Naive thymus-derived CD4-positive, alpha-beta T cell (primary cell): ENCODE measurements around the gene EXOG. TPM values are rescaled to one million over a fixed set of nuclear protein-coding genes. Genes with fewer than 3 reads are reported as not detected.
"Not testable (repeated sequence)": the region's sequence is repeated elsewhere in the genome, so short reads cannot be mapped to it uniquely, and the experiment has no call there.

Experiments
- ATAC-seq: fragments of 150-1000 bp; cut with Tn5 transposase; 2 replicates; pipeline ENCODE4 v1.10.0; 2021; ENCODE audit warnings: mild to moderate bottlenecking, moderate library complexity
- CTCF ChIA-PET: fragments of 350-600 bp; sonication (Branson Sonifier 250); formaldehyde crosslinking; loops from one replicate; lab custom pipeline; 2021; ENCODE audit warnings: antibody characterized with exemption; lab: Charles Lee
- POLR2A ChIA-PET: fragments of 350-600 bp; sonication (Branson Sonifier 250); formaldehyde crosslinking; loops from one replicate; lab custom pipeline; 2021; ENCODE audit warnings: antibody characterized with exemption, inconsistent platforms; lab: Charles Lee
- DNase-seq, 9 donors: peaks; one replicate each; pipeline versions ENCODE4 v3.0.0 to v3.0.0-alpha.2; 2020 to 2022; ENCODE audit warnings: mixed read lengths in 1 of 9
- H3K27ac ChIP-seq: one replicate; pipeline ENCODE4 v1.7.0; 2013; ENCODE audit warnings: mild to moderate bottlenecking, low read depth, low read length, moderate library complexity
- H3K27me3 ChIP-seq, 2 donors: one replicate each; pipeline ENCODE4 v1.7.0; 2013; ENCODE audit warnings: low read length in 2 of 2, mild to moderate bottlenecking in 2 of 2, moderate library complexity in 2 of 2; ENCODE audit not compliant: control insufficient read depth in 2 of 2, insufficient read depth in 2 of 2
- H3K36me3 ChIP-seq, 3 experiments: 1 replicate in 2 of 3; 2 replicates in 1 of 3; pipeline ENCODE4 v1.7.0; 2013; ENCODE audit warnings: low read length in 3 of 3, mild to moderate bottlenecking in 3 of 3, moderate library complexity in 1 of 3; ENCODE audit not compliant: insufficient read depth in 3 of 3, control insufficient read depth in 2 of 3
- H3K4me1 ChIP-seq, 2 donors: one replicate each; pipeline ENCODE4 v1.7.0; 2013; ENCODE audit warnings: low read length in 2 of 2, mild to moderate bottlenecking in 2 of 2, moderate library complexity in 1 of 2; ENCODE audit not compliant: control insufficient read depth in 2 of 2, insufficient read depth in 2 of 2
- H3K4me3 ChIP-seq: 2 replicates; pipeline ENCODE4 v1.7.0; 2013; ENCODE audit warnings: mild to moderate bottlenecking, low read length
- H3K9me3 ChIP-seq, 3 experiments: 1 replicate in 2 of 3; 2 replicates in 1 of 3; pipeline ENCODE4 v1.7.0; 2013; ENCODE audit warnings: low read length in 3 of 3; ENCODE audit not compliant: control insufficient read depth in 2 of 3
- H3K27ac Mint-ChIP-seq, 9 donors: one replicate each; pipeline ENCODE4 v1.8.0; 2020 to 2022; ENCODE audit warnings: mixed read lengths in 9 of 9, mild to moderate bottlenecking in 8 of 9, moderate library complexity in 5 of 9, inconsistent platforms in 2 of 9
- H3K27me3 Mint-ChIP-seq, 5 donors: one replicate each; pipeline ENCODE4 v1.8.0; 2021 to 2022; ENCODE audit warnings: mixed read lengths in 5 of 5, mild to moderate bottlenecking in 1 of 5
- H3K36me3 Mint-ChIP-seq, 5 donors: one replicate each; pipeline ENCODE4 v1.8.0; 2020 to 2022; ENCODE audit warnings: mixed read lengths in 5 of 5, mild to moderate bottlenecking in 3 of 5, inconsistent platforms in 1 of 5
- H3K4me1 Mint-ChIP-seq, 7 donors: one replicate each; pipeline ENCODE4 v1.8.0; 2020 to 2022; ENCODE audit warnings: mixed read lengths in 7 of 7, mild to moderate bottlenecking in 3 of 7, inconsistent platforms in 1 of 7
- H3K4me3 Mint-ChIP-seq, 10 donors: one replicate each; pipeline ENCODE4 v1.8.0; 2020 to 2022; ENCODE audit warnings: mild to moderate bottlenecking in 10 of 10, mixed read lengths in 10 of 10, moderate library complexity in 6 of 10, inconsistent platforms in 2 of 10
- H3K9me3 Mint-ChIP-seq, 11 donors: one replicate each; pipeline ENCODE4 v1.8.0; 2020 to 2022; ENCODE audit warnings: mixed read lengths in 11 of 11, mild to moderate bottlenecking in 4 of 11, inconsistent platforms in 1 of 11, moderate library complexity in 1 of 11
- intact Hi-C, 2 donors: fragments of 100-400 bp; cut with micrococcal nuclease; formaldehyde crosslinking; loops; one replicate each; pipeline ENCODE4 v1.15.1; 2023
- polyA plus RNA-seq, 2 donors: library from polyadenylated mRNA; unstranded; fragments of 300-500 nt; fragmentation: Illumina TruSeq; gene quantifications; one replicate each; pipeline ENCODE4 v1.2.3, GENCODE V29; 2021
- total RNA-seq, 6 experiments: library from RNA in 5 of 6; stranded (reverse) in 5 of 6; gene quantifications; 1 replicate in 5 of 6; 2 replicates in 1 of 6; pipeline ENCODE4 v1.2.3 and lab custom pipeline; 2021 to 2026

Gene EXOG
- total and polyA plus RNA-seq, 7 experiments from 2014 or later, result 6.1 to 31.0 (median 20.7) TPM

DNA sequence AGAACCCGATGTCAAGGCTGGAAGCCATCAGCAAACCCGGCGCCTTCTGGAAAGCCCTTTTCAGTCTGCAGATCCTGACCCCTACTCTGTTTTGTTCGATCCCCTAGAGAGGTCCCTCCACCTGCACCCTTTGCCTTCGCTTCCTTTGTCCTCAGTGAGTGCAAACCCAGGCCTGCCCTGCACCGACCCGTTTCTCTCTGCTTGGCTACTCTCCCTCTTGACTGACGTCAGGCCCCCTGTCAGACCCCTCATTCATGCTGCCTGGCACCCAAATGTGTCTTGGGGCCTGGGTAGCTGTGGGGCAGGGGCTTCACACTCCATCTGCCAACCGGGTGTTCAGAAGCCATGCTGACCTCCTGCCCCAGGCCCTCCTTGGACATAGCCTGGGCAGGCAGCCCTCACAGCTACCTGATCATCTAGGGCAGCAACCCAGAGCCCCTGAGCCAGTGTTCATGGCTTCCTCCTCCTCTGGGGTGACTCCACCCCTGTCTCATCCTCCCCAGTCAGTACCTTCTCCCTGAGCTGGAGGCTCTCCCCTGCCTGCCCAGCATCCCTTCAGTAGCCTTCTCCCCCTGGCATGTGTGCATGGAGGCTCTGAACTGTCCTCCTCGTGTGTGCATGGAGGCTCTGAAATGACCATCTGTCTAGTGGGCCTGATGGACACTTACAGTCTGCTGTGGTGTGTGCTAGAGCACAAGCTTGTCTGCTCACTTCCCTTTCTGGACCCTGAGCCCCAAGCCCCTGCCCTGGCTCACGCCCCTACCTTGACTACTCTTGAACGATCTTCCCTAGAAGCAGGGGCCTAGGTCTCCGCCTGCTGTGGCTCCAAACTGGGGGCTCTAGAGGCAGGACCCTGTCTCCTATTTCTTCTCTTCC lies 69.4 kb downstream of the EXOG start:
- no peak for DNase-seq

DNA sequence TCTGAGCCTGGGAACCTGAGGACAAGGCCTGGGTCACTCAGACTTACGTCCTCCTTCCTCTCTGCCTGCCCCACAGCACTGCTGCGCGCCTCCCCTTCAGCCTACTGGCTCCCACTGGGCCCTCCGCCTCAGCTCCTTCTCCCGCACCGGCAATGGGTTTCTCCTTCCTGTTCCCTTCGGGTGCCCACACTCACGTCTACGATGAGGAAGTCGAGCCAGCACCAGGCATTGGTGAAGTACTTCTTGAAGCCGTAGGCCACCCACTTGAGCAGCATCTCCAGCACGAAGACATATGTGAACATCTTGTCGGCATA lies 70.0 kb downstream of the EXOG start:
- no peak overlapping the region for H3K27ac Mint-ChIP-seq
- Histone ChIP-seq H3K4me3 (no peak overlapping the region), H3K4me1 (no peaks in the 10 kb centered on the region), H3K27me3 (no peaks in the 10 kb centered on the region), H3K36me3 (no peaks in the 10 kb centered on the region), H3K27ac (no peak overlapping the region), H3K9me3 (no peaks in the 10 kb centered on the region)
- no peak overlapping the region for H3K4me3 Mint-ChIP-seq
- H3K4me1 Mint-ChIP-seq, result peaks cover 0 to 2% (median 0%) of the 10 kb centered on the region in 7 donors
- H3K9me3 Mint-ChIP-seq, result peaks cover 0 to 2% (median 0%) of the 10 kb centered on the region in 11 donors
- intact Hi-C loops, result no loop called here
- DNase-seq (no peak), ATAC-seq (no peak)
- H3K36me3 Mint-ChIP-seq, result no peaks in the 10 kb centered on the region
- ChIA-PET CTCF (no interaction called here), POLR2A (no interaction called here)
- peaks cover 0 to 6% (median 0%) of the 10 kb centered on the region in 5 donors for H3K27me3 Mint-ChIP-seq

More for the DNA sequence above, 69.4 kb downstream of the EXOG start:
- ChIA-PET CTCF (no interaction called here), POLR2A (no interaction called here)
- H3K4me1 ChIP-seq, result no peaks in the 10 kb centered on the region
- H3K36me3 ChIP-seq, result no peaks in the 10 kb centered on the region
- Mint-ChIP-seq H3K4me3 (no peak overlapping the region), H3K4me1 (peaks cover 0 to 2% (median 0%) of the 10 kb centered on the region in 7 donors), H3K9me3 (no peaks in the 10 kb centered on the region), H3K27me3 (peaks cover 0 to 6% (median 0%) of the 10 kb centered on the region in 5 donors), H3K36me3 (no peaks in the 10 kb centered on the region), H3K27ac (no peak overlapping the region)
- no peak overlapping the region for H3K4me3 ChIP-seq
- no peak for ATAC-seq
- intact Hi-C loops, result no loop called here
- no peak overlapping the region for H3K27ac ChIP-seq
- no peaks in the 10 kb centered on the region for H3K27me3 ChIP-seq
- H3K9me3 ChIP-seq, result no peaks in the 10 kb centered on the region

DNA sequence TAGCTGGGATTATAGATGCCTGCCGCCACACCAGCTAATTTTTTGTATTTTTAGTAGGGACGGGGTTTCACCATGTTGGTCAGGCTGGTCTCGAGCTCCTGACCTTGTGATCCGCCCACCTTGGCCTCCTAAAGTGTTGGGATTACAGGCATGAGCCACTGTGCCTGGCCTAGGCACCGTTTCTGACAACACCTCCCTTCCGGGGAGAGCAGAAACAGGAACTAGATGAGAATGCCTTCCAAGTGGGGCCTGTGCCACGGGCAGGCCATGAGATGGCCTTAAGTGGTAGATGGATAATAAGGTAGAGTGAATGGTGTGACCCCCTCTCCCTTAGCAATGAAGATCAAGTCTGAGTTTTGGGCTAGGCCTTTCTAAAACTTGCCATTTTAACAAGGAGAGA lies 70.7 kb downstream of the EXOG start:
- ATAC-seq, CTCF ChIA-PET, H3K27ac Mint-ChIP-seq, H3K27me3 Mint-ChIP-seq, H3K4me3 Mint-ChIP-seq, H3K4me1 Mint-ChIP-seq, H3K36me3 ChIP-seq, H3K4me1 ChIP-seq, H3K27me3 ChIP-seq, intact Hi-C loops, H3K9me3 ChIP-seq, DNase-seq, H3K9me3 Mint-ChIP-seq, H3K4me3 ChIP-seq, H3K27ac ChIP-seq, H3K36me3 Mint-ChIP-seq, POLR2A ChIA-PET: not testable (repeated sequence)

DNA sequence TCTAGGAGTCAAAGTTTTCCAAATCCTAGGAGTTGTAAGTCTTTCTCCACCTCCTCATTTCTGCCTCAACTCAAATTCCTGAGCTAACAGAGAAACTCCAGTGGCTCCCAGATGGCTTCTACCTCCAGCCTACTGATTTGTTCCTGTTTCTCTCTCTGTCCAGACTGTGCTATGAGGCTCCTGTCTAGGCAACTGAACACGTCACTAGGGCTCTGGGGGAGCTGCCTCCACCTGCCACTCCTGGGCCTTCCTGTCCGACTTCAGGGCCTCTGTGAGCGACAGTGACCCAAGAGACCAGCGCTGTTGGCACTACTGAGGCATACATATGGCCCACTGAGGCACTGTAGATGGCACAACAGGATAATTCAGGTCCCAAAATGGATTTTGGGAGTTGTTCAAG lies 71.4 kb downstream of the EXOG start:
- Histone ChIP-seq H3K36me3 (no peaks in the 10 kb centered on the region), H3K27me3 (no peaks in the 10 kb centered on the region), H3K4me3 (no peak overlapping the region), H3K27ac (no peak overlapping the region), H3K4me1 (no peaks in the 10 kb centered on the region), H3K9me3 (no peaks in the 10 kb centered on the region)
- ATAC-seq (no peak), DNase-seq (no peak)
- ChIA-PET CTCF (no interaction called here), POLR2A (no interaction called here)
- no peak overlapping the region for H3K27ac Mint-ChIP-seq
- no peaks in the 10 kb centered on the region for H3K36me3 Mint-ChIP-seq
- H3K27me3 Mint-ChIP-seq, result peaks cover 0 to 2% (median 0%) of the 10 kb centered on the region in 5 donors
- intact Hi-C loops, result no loop called here
- no peak overlapping the region for H3K4me3 Mint-ChIP-seq
- peaks cover 0 to 2% (median 0%) of the 10 kb centered on the region in 7 donors for H3K4me1 Mint-ChIP-seq
- peaks cover 0 to 2% (median 0%) of the 10 kb centered on the region in 11 donors for H3K9me3 Mint-ChIP-seq

DNA sequence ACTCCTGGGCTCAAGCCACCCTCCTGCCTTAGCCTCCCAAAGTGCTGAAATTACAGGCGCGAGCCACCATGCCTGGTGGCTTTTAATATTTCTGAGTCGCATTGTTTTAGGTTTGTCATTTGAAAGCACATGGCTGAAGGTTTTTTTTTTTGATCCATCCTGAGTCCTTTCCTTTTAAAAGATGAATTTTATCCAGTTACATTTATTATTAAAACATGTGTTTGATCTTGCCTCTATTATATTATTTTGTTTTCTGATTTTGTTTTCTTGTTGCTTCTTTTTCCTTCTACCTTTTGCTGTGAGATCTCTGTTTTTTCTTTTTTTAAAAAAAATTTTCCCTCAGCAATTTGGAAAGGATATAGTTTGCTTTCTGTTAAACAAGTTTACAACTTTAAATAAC lies 77.0 kb downstream of the EXOG start:
- ChIA-PET CTCF (no interaction called here), POLR2A (no interaction called here)
- no peaks in the 10 kb centered on the region for H3K27me3 ChIP-seq
- H3K9me3 ChIP-seq, result no peaks in the 10 kb centered on the region
- Mint-ChIP-seq H3K36me3 (peaks cover 0 to 4% (median 0%) of the 10 kb centered on the region in 5 donors), H3K27ac (no peak overlapping the region), H3K27me3 (peaks cover 0 to 11% (median 0%) of the 10 kb centered on the region in 5 donors), H3K4me1 (no peaks in the 10 kb centered on the region), H3K9me3 (peaks cover 0 to 12% (median 4%) of the 10 kb centered on the region in 11 donors), H3K4me3 (no peak overlapping the region)
- DNase-seq, result peak in 1 of 9 donors; percentile 12
- H3K36me3 ChIP-seq, result no peaks in the 10 kb centered on the region
- intact Hi-C loops, result no loop called here
- H3K27ac ChIP-seq, result no peak overlapping the region
- no peak for ATAC-seq
- H3K4me1 ChIP-seq, result no peaks in the 10 kb centered on the region
- no peak overlapping the region for H3K4me3 ChIP-seq

DNA sequence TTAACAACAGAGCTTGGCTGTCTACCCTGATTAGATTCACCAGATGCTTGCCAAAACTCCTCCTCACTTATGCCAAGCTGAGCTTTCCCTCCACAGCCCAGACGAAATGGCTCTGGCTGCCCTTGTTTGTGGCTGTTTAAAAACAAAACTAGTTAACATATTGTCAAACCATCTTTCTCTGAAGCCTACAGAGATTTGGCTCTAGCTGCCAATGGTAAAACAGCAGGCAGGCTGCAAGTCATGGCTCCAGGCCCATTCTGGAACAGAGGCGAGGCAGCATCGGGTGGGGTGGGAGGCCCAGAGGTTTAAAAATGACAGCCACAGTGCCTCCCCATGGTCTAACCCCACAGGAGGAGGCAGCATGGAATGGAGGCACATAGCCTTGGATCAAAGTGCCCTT lies 77.4 kb downstream of the EXOG start:
- peak in 1 of 9 donors; percentile 8 for DNase-seq

More for the DNA sequence above, 77.4 kb downstream of the EXOG start:
- ATAC-seq, result no peak
- Mint-ChIP-seq H3K27ac (no peak overlapping the region), H3K9me3 (peaks cover 0 to 12% (median 4%) of the 10 kb centered on the region in 11 donors), H3K4me3 (no peak overlapping the region), H3K4me1 (no peaks in the 10 kb centered on the region), H3K36me3 (peaks cover 0 to 4% (median 0%) of the 10 kb centered on the region in 5 donors), H3K27me3 (peaks cover 0 to 11% (median 0%) of the 10 kb centered on the region in 5 donors)
- Histone ChIP-seq H3K36me3 (no peaks in the 10 kb centered on the region), H3K27ac (no peak overlapping the region), H3K9me3 (no peaks in the 10 kb centered on the region), H3K4me3 (no peak overlapping the region), H3K4me1 (no peaks in the 10 kb centered on the region), H3K27me3 (no peaks in the 10 kb centered on the region)
- CTCF ChIA-PET, result no interaction called here
- POLR2A ChIA-PET, result no interaction called here
- intact Hi-C loops, result no loop called here
